ENCODE measurements around the gene MACROD2.
"Not testable (repeated sequence)": the region's sequence is repeated elsewhere in the genome, so short reads cannot be mapped to it uniquely, and the experiment has no call there.

MACROD2 gene

DNA sequence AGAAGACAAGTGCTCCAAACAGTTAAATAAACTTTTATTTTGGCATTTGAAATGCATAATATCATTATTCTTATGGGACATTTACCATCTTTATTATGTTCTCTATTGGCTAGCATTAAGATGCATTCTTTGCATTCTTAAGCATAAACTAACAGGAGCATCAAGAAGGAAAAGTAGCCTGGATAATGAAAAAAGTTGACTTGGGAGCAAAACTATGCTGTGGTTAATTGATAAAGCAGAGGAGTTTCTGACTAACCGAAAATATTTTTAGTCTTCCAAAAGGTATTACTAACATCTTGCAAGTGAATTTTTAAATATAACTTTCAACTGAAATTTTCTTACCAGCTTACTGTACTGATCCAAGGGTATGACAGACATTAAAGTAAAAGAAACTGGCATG, 201.8 kb downstream of the MACROD2 start:
- no peak for DNase-seq

DNA sequence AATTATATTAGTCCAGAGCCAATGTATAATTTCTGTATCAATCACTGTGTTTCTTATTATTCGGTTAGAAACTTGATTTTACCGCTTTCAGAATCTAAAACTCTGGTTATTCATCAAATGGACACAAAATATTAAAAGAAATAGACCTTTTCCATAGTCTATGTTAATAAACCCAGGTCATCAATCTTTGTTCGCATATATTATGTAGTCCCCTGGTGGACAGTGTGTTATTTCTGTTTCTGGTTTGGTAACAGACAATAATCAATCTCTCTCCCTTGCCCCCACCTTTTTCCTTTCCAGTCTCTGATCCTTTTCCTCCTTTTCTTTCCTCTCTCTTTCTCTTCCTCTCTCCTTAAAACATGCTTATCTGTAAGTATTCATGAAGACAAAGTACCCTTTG, 203.1 kb downstream of the MACROD2 start:
- DNase-seq: no peak

- DNase-seq: no peak
Measured at GRCh38 chr20:14199111-14199510, 203.8 kb downstream of the MACROD2 start.

DNA sequence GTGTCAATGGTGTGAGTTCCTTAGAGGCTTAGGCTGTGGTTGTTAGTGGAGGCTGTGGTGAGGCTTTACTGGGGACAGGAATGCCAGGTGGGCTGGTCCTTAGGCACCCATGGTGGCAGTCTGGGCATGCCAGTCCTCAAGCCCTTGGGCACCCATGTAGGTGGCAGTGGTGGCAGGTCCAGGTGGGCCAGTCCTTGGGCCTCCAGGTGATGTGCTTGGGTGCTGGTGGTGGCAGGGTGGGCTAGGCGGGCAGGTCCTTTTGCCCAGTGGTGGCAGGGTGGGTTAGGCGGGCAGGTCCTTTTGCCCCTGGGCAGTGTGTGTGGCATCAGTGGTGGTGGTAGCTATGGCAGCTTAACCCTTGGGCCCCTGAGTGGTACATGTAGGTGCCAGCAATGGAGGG, 208.3 kb downstream of the MACROD2 start:
- DNase-seq: no peak

GRCh38 chr20:14207591-14207990, 212.3 kb downstream of the MACROD2 start:
- DNase-seq: no peak

GRCh38 chr20:14208956-14209355, 213.6 kb downstream of the MACROD2 start:
- DNase-seq: no peak

- no peak for DNase-seq
Measured at GRCh38 chr20:14210146-14210545, 214.8 kb downstream of the MACROD2 start.

GRCh38 chr20:14214046-14214445, 218.7 kb downstream of the MACROD2 start:
- no peak for DNase-seq

GRCh38 chr20:14215880-14216279, 220.6 kb downstream of the MACROD2 start:
- DNase-seq: not testable (repeated sequence)

DNA sequence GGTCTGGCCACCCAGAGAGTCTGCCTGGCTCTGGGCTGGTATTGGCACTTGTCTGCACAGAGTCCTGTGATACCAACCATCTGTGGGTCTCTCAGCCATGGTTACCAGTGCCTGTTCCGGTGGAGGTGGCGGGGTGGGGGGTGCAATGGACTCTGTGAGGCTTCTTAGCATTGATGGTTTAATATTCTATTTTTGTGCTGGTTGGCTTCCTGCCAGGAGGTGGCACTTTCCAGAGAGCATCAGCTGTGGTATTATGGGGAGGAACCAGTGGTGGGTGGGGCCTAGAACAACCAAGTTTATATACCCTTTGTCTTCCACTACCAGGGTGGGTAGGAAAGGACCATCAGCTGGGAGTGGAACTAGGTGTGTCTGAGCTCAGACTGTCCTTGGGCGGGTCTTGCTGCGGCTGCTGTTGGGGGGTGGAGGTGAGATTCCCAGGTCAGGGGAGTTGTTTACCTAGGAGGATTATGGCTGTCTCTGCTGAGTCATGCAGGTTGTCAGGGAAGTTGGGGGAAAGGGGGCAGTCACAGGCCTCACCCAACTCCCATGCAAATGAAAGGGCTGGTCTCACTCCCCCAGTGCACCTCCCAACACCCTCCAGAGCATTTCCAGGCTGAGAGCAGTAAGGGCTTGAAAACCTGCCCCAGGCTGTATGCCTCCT, 224.6 kb downstream of the MACROD2 start:
- DNase-seq: no peak

GRCh38 chr20:14220986-14221385, 225.7 kb downstream of the MACROD2 start:
- DNase-seq: no peak

- DNase-seq: no peak
Measured at GRCh38 chr20:14223806-14224205, 228.5 kb downstream of the MACROD2 start.

DNA sequence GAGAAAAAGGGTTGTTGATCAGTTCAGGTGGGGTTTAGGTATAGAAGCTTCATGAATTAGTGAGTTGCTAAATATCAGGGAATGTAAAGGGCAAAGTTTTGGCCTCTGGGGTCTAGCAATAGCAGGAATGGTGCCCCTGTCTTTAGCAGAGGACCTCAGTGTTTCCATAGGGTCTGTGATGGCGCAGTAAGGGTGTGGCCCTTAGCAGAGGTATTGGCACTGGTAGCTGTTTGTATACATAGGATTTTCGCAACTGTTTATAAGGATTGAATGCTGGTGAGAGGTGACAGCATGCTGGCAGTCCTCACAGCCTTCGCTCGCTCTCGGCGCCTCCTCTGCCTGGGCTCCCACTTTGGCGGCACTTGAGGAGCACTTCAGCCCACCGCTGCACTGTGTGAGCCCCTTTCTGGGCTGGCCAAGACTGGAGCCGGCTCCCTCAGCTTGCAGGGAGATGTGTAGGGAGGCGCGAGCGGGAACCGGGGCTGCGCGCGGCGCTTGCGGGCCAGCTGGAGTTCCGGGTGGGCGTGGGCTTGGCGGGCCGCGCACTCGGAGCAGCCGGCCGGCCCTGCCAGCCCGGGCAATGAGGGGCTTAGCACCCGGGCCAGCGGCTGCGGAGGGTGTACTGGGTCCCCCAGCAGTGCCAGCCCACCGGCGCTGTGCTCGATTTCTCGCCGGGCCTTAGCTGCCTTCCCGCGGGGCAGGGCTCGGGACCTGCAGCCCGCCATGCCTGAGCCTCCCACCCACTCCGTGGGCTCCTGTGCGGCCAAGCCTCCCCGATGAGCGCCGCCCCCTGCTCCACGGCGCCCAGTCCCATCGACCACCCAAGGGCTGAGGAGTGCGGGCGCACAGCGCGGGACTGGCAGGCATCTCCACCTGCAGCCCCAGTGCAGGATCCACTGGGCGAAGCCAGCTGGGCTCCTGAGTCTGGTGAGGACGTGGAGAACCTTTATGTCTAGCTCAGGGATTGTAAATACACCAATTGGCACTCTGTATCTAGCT, 231.0 kb downstream of the MACROD2 start:
- not testable (repeated sequence) for DNase-seq

- DNase-seq: no peak
Measured at GRCh38 chr20:14232650-14233049, 237.3 kb downstream of the MACROD2 start.

- no peak for DNase-seq
Measured at GRCh38 chr20:14234666-14235295, 239.5 kb downstream of the MACROD2 start.

DNA sequence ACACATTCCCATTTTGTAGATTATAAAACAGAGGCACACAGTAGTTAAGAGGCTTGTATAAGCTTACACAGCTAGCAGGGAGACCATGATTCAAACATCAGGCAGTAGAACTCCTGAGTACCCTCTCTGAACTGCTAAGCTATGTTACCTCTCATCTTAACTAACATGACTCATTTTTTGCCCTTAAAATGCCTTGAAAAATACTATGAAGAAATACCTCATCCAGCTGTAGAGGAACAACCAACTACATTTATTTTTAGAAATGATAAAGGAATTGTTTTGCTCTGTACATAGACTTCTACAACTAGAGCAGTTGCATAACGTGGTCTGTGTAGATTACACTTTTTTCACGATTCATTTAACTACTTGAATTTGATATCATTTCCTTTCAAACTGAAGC, 240.0 kb downstream of the MACROD2 start:
- DNase-seq: no peak

GRCh38 chr20:14245368-14245970, 250.2 kb downstream of the MACROD2 start:
- no peak for DNase-seq

GRCh38 chr20:14259689-14260088, 264.4 kb downstream of the MACROD2 start:
- DNase-seq: no peak

DNA sequence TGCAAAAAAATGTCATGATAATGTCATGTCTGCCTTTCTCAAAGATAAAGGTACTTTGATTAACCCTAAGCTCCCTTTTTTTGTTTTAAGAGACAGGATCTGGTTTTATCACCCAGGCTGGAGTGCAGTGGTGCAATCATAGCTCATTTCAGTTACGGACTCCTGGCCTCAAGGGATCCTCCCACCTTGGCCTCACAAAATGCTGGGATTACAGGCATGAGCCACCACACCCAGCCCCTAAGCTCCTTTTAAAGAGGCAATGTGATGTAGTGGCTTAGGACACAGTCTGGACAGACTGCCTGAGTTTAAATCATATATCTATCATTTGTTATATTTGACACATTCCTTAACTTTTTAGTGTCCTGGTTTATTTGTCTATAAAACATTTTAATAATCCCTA, 265.1 kb downstream of the MACROD2 start:
- DNase-seq: no peak

- no peak for DNase-seq
Measured at GRCh38 chr20:14264869-14265268, 269.6 kb downstream of the MACROD2 start.

- DNase-seq: no peak
Measured at GRCh38 chr20:14266246-14266645, 270.9 kb downstream of the MACROD2 start.

GRCh38 chr20:14270751-14271150, 275.4 kb downstream of the MACROD2 start:
- not testable (repeated sequence) for DNase-seq

DNA sequence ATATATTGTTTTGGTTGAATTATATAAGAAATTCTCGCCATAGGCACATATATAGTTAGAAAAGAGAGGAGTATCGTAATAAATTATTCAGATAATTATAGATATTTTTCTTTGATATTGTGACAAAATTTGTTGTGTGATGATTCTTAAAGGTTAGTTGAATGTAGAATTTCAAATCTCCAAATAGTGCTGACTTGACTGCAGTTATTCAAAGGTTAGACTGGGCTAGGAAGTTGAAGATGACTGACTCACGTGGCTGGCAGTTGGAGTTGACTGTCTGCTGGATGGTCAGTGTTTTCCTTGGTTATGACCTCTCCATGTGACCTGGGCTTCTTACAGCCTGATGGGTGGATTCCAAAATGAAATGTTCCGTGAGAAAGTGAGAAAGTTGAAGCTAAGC, 286.8 kb downstream of the MACROD2 start:
- DNase-seq: no peak
